AG10803 (cell line): ENCODE data around the gene RTL1.

ENCODE experiments used
- DNase-seq: peaks from one replicate; pipeline ENCODE4 v3.0.0; 2010; ENCODE audit warnings: low read depth
- H3K4me3 ChIP-seq: 2 replicates; pipeline ENCODE4 v1.5.1; 2011; ENCODE audit warnings: mild to moderate bottlenecking, low read length, control low read depth
- CTCF ChIP-seq: conservative IDR thresholded peaks from 2 replicates; pipeline ENCODE4 v1.5.1; 2011; ENCODE audit warnings: mild to moderate bottlenecking, low read length, control low read depth, inconsistent platforms

The RTL1 gene

GRCh38 chr14:100881211-100882025 is 22.1 kb downstream of the RTL1 start:
- DNase-seq, result no peak
- no peak for TF ChIP-seq CTCF

GRCh38 chr14:100880271-100881101 is 23.0 kb downstream of the RTL1 start:
- no peak for TF ChIP-seq CTCF
- H3K4me3 ChIP-seq, result no peak overlapping the region
- DNase-seq, result no peak

More at GRCh38 chr14:100881211-100882025, 22.1 kb downstream of the RTL1 start:
- H3K4me3 ChIP-seq, result no peak overlapping the region

- no peak for TF ChIP-seq CTCF
- no peak for DNase-seq
- no peak overlapping the region for H3K4me3 ChIP-seq
Measured at GRCh38 chr14:100879782-100880181, 23.7 kb downstream of the RTL1 start.

GRCh38 chr14:100879194-100879593 is 24.3 kb downstream of the RTL1 start:
- no peak overlapping the region for H3K4me3 ChIP-seq
- DNase-seq, result no peak
- no peak for TF ChIP-seq CTCF

GRCh38 chr14:100878271-100879146 is 25.0 kb downstream of the RTL1 start:
- TF ChIP-seq CTCF, result no peak
- H3K4me3 ChIP-seq, result no peak overlapping the region
- no peak for DNase-seq

- no peak for TF ChIP-seq CTCF
- no peak overlapping the region for H3K4me3 ChIP-seq
- no peak for DNase-seq
Measured at GRCh38 chr14:100875861-100876590, 27.5 kb downstream of the RTL1 start.
